GM21515 (cell line): ENCODE results near the gene PPP1R16B.
A peak's percentile ranks its signal among the peaks of the same experiment; 100 is the strongest.

Experiments
- ATAC-seq: cut with Tn5 transposase; IDR thresholded peaks from one replicate; pipeline ENCODE4 v1.9.1; 2021; ENCODE audit not compliant: unreplicated experiment

Gene PPP1R16B

DNA sequence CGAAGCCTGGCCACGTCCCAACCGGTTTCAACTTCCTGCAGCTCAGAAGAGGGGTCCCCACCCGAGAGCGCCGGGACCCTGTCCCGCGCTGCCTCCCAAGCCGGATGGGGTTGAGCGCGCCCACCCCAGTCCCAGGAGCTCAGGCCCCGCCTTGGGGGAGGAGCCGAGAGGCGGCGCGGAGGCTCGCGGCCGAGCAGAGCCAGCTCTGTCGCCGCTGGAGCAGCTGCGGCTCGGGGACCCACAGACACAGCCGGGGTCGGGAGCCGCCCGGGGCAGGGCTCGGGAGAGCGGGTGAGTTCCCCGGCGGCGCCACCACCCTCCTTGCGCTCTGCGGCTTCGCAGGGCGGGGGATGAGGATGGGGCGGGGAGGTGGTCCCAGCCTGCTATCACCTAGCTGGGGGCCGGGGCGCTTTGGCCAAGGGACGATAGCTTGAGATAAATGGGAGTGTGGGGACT, at the start of gene PPP1R16B:
PPP1R16B (plus strand) TSS at position 196 of the 456 bp plus-strand sequence. CDS start 30,229 bp downstream, outside the sequence.
- ATAC-seq = peak; percentile 46

DNA sequence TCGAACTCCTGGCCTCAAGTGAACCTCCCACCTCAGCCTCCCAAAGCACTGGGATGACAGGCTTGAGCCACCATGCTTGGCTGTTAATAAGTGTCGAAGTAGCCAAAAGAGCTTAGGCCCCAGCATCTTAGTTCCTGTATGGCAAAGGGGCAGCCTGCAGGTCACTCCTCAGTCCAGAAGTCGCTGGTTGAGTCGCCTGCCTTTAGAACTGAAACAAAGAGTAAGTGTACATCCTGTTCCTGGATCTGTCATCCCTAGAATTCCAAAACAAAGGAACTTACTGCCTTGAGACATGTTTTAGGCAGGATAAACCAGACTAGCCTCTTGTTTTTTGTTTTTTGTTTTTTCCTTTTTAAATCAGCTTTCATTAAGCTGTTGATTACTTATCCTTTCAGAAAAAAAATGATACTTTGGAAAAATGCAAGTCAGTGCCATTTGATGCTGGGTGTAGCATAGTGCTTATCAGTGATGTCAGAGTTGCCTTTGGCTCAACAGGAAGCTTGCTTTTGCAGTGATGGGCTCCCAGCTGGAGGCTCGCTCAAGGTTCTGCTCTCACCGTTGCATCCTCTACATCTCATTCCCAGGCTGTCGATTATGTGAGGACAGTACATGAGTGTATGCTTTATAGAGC, 48.2 kb upstream of the PPP1R16B start:
- no peak for ATAC-seq

- ATAC-seq = no peak
Measured at GRCh38 chr20:38759106-38759505, 46.4 kb upstream of the PPP1R16B start.

DNA sequence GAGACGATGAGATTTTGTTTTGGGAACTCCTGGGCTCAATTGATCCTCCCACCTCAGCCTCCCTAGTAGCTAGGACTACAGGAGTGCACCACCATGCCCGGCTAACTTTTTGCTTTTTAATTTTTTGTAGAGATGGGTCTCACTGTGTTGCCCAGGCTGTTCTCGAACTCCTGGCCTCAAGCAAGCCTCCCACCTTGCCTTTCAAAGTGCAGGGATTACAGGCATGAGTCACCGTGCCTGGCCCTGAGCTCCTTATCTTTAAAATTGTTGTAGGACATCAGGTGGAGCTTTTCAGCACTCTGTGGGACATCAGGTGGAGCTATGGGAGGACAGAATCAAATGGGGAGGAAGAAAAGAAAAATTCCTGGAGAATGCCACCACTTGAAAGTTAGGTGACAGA, 44.5 kb upstream of the PPP1R16B start:
- no peak for ATAC-seq

DNA sequence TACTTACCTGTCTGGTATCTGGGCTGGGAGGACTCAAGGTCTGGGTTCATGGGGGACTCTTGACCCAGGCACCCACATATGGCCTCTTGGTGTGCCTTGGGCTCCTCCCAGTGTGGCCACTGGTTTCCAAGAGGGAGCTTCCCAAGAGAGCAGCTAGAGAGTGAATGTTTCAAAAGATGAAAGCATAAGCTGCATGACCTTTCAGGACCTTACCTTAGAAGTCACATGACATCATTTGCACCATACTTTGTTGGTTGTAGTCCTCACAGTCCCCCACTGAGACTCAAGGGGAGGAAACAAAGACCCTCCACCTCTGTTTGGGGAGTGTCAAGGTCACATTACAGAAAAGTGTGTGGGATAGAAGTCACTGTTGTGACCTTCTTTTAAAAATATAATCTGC, 43.3 kb upstream of the PPP1R16B start:
- ATAC-seq = no peak

GRCh38 chr20:38763616-38764015, 41.9 kb upstream of the PPP1R16B start:
- ATAC-seq = no peak

GRCh38 chr20:38764567-38765318, 40.8 kb upstream of the PPP1R16B start:
- ATAC-seq = no peak

DNA sequence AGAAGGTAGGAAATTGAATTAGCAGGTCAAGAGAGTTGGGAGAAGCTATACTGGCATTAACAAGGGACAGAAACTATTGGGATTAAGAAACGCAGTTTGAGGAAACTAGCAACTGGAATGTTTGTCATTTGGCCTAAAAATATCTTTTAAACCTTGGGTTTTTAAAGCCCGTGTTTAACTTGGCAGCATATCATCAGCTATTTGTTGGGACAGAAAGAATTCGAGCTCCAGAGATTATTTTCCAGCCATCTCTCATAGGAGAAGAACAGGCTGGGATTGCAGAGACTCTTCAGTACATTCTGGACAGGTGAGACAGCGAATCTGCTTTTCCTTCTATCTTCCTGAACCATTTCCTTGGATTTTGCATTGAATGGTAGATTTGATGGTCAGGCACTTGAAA, 39.4 kb upstream of the PPP1R16B start:
- ATAC-seq = no peak

DNA sequence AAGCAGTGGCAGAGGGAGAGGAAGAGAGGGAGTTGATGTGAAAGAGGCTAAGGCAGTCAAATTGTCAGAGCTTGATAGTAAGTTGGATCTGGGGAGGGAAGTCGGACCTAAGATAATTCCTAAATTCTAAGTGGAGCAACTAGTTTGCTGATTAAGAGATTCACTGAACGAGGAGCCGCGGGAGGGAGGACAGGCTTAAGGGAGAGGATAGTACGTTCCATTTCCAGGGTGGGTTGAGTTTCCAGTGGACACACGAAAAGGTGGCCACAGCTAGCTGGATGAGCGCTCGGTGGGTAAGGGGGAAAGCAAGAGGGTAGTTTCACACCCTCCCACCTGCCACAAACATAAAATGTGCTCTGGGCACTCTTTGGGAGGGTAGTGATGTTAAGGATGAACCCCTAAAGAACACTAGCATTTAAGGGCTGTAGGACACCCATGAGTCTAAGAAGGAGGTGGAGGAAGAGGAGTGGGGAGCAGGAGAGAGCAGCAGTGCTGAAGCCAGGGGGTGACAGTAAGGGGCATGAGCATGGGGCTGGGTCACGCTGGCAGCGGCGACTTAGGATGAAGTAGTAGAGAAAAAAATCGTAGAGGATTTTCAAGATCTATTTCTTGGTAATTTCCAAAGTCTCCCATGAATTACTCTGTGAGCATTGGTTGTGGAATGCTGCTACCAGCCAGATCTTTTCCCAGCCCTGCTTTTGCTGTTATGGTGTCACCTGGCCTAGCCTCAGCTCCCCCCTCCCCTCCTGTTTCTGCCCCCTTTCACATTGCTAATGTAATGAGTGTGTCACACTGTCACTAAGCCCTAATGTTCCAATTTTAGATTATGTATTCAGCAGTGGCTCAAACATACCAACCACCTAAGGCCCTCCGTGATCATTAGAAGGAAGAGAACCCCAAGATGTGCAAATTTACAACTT, 35.9 kb upstream of the PPP1R16B start:
- no peak for ATAC-seq

DNA sequence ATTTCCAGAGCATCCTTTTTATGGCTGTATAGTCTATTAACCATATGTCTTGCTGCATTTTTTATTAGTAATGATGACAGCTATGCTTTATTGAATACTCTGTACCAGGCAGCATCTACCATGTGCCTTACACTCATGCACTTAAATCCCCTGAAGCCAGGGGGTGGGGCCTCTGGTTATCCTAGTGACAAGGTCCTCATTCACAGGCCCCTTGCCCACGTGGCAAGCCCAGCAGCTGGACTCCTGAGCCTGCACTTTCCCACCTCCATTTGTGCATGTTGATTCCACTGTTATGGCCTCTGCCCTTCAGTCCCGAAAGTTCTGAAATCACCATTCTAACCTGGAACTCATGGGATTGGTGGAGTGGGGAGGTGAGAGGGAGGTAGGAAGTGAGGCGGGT, 35.0 kb upstream of the PPP1R16B start:
- no peak for ATAC-seq

- no peak for ATAC-seq
Measured at GRCh38 chr20:38770970-38771369, 34.5 kb upstream of the PPP1R16B start.

GRCh38 chr20:38771621-38772020, 33.9 kb upstream of the PPP1R16B start:
- ATAC-seq = no peak

DNA sequence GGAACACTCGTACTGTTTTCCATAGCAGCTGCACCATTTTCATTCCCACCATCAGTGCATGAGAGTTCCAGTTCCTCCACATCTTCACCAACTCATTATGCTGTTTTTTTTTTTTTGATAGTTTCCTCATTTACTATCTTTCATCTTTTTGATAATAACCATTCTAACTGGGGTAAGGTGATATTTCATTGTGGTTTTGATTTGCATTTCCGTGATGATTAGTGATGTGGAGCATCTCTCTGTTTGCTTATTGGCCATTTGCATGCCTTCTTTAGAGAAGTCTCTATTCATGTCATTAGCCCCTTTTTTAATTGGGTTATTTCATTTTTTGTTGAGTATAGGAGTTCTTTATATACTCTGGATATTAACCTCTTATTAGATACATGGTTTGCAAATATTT, 31.3 kb upstream of the PPP1R16B start:
- no peak for ATAC-seq

DNA sequence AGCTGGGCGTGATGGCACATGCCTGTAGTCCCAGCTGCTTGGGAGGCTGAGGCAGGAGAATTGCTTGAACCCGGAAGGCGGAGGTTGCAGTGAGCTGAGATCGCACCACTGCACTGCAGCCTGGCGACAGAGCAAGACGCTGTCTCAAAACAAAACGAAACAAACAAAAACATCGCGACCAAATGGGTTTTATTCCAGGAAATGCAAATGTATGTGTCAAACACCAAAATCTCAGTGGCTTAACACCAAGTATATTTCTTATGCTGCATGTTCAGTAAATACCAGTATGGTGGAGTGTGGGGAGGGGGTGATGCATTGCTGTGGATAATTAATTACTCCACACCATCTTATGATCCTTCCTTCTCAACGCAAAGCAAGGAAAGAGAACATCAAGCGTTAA, 29.1 kb upstream of the PPP1R16B start:
- ATAC-seq = no peak

DNA sequence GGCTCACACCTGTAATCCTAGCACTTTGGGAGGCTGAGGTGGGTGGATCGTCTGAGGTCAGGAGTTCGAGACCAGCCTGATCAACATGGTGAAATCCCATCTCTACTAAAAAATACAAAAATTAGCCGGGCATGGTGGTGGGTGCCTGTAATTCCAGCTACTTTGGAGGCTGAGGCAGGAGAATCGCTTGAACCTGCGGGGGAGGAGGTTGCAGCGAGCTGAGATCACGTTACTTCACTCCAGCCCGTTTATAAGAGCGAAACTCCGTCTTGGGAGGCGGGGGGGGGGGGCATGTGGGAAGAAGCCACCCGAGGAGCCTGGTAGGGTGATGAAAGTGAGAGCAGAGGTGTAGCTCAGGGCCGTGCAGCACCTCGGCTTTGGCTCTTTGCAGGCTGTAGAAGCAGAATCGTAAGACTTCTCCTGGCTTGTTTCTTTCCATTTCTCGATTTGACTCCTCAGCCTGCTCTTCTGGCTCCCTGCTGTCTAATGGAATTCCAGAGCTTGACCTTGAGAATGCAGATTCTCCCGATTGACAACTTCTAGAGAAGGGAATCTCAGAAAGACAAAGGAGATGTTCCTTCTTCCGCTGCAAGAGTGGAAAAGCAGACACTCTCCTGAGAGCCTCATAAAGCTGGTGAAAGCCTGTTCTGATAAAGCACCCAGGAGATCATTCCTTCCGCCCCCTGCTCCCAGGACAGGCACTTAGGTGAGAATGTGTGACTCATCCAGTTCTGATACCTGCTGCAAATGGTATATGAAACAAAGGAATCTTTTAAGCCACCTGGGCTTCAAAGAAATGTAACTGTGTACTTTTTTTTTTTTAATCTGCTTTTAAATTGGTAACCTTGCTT, 26.0 kb upstream of the PPP1R16B start:
- ATAC-seq = no peak

GRCh38 chr20:38782275-38782674, 23.2 kb upstream of the PPP1R16B start:
- no peak for ATAC-seq

DNA sequence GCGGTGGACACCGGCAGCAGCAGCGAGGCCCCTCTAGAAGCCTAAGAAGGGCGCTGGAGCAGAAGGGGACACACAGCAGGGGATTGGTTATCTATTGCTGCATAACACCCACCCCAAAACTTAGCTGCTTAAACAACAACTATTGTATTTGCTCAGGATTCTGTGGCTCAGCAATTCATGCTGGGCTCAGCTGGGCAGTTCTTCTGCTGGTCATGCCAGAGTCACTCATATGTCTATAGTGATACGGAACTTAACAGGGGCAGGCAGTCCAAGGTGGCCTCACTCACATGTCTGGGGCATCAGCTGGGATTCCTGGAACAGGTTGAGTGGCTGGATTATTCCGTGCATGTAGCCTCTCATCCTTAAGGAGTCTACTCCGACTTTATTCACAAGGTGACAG, 17.6 kb upstream of the PPP1R16B start:
- no peak for ATAC-seq

GRCh38 chr20:38789503-38790199, 15.8 kb upstream of the PPP1R16B start:
- no peak for ATAC-seq

- ATAC-seq = no peak
Measured at GRCh38 chr20:38790200-38791053, 15.1 kb upstream of the PPP1R16B start.
